C4-2B (cell line): Measurements from ENCODE around the gene ADGRD2.

Experiments
- H3K27ac ChIP-seq: fragments of 450-650 bp; 2 replicates; pipeline ENCODE4 v1.5.1; 2017
- ZFX ChIP-seq: fragments of 450-650 bp; IDR thresholded peaks from 2 replicates; pipeline ENCODE4 v1.6.1; 2017
- TF ChIP-seq, protein P1 (sequence below): fragments of 450-650 bp; conservative IDR thresholded peaks from 2 replicates; pipeline ENCODE4 v1.5.1; 2017; ENCODE audit warnings: mild to moderate bottlenecking

Gene ADGRD2

DNA sequence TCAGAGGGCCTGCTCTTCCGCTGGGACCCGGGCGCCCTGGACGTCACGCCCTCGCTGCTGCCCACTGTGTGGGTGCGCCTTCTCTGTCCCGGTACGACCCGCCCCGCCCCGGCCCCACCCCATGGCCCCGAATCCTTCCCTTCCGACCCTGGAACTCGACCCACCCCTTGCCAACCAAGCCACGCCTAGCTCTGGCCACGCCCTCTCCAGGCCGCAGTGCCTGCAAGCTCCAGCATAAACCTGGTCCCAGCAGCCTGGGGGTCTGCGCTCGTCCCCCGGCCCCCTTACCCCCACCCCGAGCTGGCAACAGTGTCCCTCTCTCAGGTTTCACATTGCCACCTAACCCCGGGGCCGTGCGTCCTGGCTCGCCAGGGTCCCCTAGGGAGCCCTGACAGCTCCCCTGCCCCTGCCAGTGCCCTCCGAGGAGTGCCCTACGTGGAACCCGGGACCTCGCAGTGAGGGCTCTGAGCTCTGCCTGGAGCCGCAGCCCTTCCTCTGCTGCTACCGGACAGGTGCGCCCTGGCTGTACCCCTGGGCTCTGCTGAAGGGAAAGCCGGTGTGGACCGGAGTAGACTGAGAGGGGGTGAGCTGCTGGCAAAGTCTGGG, 3.4 kb downstream of the ADGRD2 start:
- no peak for TF ChIP-seq ZFX
- TF ChIP-seq, protein P1, sequence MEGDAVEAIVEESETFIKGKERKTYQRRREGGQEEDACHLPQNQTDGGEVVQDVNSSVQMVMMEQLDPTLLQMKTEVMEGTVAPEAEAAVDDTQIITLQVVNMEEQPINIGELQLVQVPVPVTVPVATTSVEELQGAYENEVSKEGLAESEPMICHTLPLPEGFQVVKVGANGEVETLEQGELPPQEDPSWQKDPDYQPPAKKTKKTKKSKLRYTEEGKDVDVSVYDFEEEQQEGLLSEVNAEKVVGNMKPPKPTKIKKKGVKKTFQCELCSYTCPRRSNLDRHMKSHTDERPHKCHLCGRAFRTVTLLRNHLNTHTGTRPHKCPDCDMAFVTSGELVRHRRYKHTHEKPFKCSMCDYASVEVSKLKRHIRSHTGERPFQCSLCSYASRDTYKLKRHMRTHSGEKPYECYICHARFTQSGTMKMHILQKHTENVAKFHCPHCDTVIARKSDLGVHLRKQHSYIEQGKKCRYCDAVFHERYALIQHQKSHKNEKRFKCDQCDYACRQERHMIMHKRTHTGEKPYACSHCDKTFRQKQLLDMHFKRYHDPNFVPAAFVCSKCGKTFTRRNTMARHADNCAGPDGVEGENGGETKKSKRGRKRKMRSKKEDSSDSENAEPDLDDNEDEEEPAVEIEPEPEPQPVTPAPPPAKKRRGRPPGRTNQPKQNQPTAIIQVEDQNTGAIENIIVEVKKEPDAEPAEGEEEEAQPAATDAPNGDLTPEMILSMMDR = no peak
- peak overlapping the region; percentile 75 for H3K27ac ChIP-seq

DNA sequence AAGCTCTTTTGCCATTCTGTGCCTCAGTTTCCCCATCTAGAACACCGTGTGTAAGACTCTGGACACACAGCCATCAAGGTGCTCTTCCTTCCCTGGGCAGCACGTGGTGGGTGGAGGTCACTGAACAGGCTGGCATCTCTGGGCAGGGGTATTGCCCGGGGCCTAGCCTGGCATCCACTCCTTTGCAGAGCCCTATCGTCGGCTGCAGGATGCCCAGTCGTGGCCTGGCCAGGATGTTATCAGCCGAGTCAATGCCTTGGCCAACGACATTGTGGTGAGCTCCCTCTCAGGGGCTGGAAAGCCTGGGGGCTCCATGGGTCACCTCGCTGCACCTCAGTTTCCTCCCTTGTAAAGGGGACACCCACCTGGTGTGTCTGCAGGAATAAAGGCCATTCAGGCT, 4.0 kb downstream of the ADGRD2 start:
- H3K27ac ChIP-seq = no peak overlapping the region
- TF ChIP-seq, protein P1 = no peak
- no peak for TF ChIP-seq ZFX

DNA sequence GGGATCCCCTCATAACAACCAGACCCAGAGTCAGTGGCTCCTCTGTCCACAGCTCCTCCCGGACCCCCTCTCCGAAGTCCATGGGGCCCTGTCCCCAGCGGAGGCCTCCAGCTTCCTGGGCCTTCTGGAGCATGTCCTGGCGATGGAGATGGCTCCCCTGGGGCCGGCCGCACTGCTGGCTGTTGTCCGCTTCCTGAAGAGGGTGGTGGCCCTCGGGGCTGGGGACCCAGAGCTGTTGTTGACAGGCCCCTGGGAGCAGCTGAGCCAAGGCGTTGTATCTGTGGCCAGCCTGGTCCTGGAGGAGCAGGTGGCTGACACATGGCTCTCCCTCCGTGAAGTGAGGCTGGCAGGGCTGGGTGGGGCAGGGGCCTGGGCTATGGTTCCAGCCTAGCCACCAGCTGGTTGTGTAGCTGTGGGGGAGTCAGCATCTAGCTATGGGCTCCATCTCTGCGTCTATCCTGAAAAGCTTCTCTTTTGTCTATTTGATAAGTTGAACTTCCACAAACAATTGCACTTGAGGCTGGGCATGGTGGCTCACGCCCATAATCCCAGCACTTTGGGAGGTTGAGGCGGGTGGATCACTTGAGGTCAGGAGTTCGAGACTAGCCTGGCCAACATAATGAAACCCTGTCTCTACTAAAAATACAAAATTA, 4.7 kb downstream of the ADGRD2 start:
- no peak for TF ChIP-seq ZFX
- TF ChIP-seq, protein P1 = no peak
- H3K27ac ChIP-seq = no peak overlapping the region

DNA sequence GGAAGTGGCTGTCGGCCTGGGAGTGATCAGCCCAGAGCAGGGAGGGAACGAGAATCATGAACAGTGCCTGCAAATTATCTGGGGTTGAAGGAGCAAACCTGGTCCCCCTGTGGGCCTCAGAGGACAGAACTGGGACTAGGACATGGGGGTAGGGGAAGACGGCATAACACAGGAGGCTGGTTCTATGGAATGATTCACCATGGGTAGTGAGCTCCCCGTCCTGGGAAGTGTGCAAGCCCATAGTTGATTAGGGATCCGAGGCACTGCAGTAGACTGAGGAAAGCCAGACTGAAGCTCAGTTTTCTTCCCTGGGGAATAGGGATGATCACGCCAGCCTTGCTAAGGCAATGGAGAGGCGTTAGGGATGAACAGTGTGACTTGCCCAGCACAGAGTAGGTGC, 5.6 kb downstream of the ADGRD2 start:
- TF ChIP-seq, protein P1 = no peak
- TF ChIP-seq ZFX = no peak
- no peak overlapping the region for H3K27ac ChIP-seq

DNA sequence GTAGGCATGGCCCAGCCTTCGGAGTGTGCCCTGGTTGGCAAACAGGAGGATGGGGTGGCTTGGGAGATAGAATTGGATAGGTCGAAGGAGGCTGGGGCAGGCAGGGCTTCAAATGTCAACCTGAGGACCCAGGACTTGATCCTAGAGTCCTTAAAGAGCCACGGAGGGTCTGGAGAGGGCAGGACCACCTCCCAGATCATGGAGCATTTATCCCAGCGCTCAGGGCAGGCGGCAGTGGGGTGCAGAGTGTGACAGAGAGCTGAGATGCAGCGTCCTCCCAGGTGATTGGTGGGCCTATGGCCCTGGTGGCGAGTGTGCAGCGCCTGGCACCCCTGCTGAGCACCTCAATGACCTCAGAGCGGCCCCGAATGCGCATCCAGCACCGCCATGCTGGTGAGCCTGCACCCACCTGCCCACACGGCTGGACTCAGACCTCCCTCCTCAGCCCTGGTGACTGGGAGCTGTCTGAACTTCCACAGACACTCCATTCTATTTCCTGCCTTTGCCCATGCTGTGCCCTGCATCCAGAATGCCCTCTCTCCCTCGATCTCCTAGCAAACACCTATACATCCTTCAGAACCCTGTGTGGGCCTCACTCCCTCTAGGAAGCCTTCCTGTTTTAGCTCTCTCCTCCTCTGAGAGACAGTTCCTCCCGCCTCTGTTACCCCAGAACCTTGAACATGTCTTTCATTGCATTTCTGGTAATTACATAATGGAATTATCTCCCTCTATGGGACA, 6.3 kb downstream of the ADGRD2 start:
- no peak for TF ChIP-seq ZFX
- TF ChIP-seq, protein P1 = no peak
- no peak overlapping the region for H3K27ac ChIP-seq

DNA sequence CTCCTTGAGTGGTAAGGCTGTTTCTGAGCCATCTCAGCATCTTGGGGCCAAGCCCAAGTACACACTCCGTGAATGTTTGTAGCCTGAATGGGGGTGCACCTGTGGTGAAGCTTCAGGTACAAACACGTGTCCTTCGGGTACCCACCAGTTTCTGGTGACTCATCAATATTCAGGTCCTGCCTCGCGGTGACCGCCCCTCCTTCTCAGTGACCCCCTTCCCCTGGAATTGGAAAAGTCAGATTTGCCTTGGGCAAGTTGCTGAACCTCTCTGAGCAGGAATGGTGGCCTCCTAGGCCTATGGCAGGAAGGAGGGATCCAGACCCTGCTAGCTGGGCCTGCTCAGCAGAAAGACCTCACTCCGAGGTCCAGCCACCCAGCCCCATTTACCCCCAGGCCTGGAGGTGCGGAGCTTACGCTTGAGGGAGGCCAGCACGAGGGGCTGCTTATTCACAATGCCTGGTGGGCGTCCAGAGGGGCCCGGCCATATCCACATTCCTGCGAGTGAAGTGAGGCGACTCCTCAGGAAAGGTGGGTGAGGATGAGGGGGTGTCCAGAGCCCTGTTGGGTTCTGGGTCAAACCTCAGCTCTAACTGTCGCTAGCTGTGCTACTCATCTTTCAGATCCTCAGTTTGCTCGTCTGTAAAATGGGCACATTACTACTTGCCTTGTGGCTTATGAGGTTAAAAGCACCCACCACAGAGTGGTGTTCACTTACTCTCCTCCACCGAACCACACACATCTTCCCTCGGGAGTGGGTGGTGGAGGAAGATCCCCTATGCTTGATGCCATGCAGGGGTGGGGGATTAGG, 7.0 kb downstream of the ADGRD2 start:
- TF ChIP-seq, protein P1 = no peak
- TF ChIP-seq ZFX = no peak

More for the DNA sequence above, 7.0 kb downstream of the ADGRD2 start:
- no peak overlapping the region for H3K27ac ChIP-seq
